ENCODE results near the gene NADSYN1.
A peak's percentile ranks its signal among the peaks of the same experiment; 100 is the strongest.

NADSYN1 gene

GRCh38 chr11:71448257-71449171 lies 4.5 kb upstream of the NADSYN1 start, which contains the start of gene DHCR7:
Gene DHCR7 (minus strand): TSS chr11:71448393. CDS start chr11:71444952, 3,441 bp downstream.
- Histone ChIP-seq H3K4me3 (peak within 1 kb of the TSS; percentile 54 to 78 (median 63)), H3K27ac (peak within 1 kb of the TSS in 20 of 21 experiments; percentile 39 to 85 (median 70))

- H3K4me3 ChIP-seq, result peak overlapping the region in 2 of 7 experiments; percentile 54 to 63
- H3K27ac ChIP-seq, result peak overlapping the region in 8 of 21 experiments; percentile 1 to 85 (median 80)
These were observed 3.4 kb upstream of the NADSYN1 start for GRCh38 chr11:71449596-71449995.

- Histone ChIP-seq H3K4me3 (no peak overlapping the region), H3K27ac (peak overlapping the region in 2 of 21 experiments; percentile 32 to 79)
These were observed 2.5 kb upstream of the NADSYN1 start for GRCh38 chr11:71450507-71450906.

- H3K27ac ChIP-seq, result peak overlapping the region in 2 of 21 experiments; percentile 10 to 82
- no peak overlapping the region for H3K4me3 ChIP-seq
These were observed 2.1 kb upstream of the NADSYN1 start for GRCh38 chr11:71450939-71451338.

GRCh38 chr11:71451596-71452198 lies 1.3 kb upstream of the NADSYN1 start:
- peak overlapping the region in 12 of 21 experiments; percentile 10 to 89 (median 80) for H3K27ac ChIP-seq
- H3K4me3 ChIP-seq, result peak overlapping the region in 3 of 7 experiments; percentile 68 to 97 (median 87)

GRCh38 chr11:71452199-71453036 lies 585 bp upstream of the NADSYN1 start:
- peak overlapping the region; percentile 68 to 97 (median 81) for H3K4me3 ChIP-seq
- peak overlapping the region; percentile 15 to 89 (median 77) for H3K27ac ChIP-seq

- Histone ChIP-seq H3K4me3 (peak overlapping the region; percentile 68 to 97 (median 81)), H3K27ac (peak overlapping the region in 17 of 21 experiments; percentile 4 to 89 (median 83))
These were observed 908 bp downstream of the NADSYN1 start for GRCh38 chr11:71453918-71454304.

- Histone ChIP-seq H3K4me3 (peak overlapping the region in 2 of 7 experiments; percentile 81 to 87), H3K27ac (no peak overlapping the region)
These were observed 1.6 kb downstream of the NADSYN1 start for GRCh38 chr11:71454470-71455113.

GRCh38 chr11:71456294-71456693 lies 3.3 kb downstream of the NADSYN1 start:
- Histone ChIP-seq H3K27ac (no peak overlapping the region), H3K4me3 (no peak overlapping the region)

- H3K27ac ChIP-seq, result no peak overlapping the region
- H3K4me3 ChIP-seq, result no peak overlapping the region
These were observed 3.8 kb downstream of the NADSYN1 start for GRCh38 chr11:71456831-71457230.

- H3K27ac ChIP-seq, result peak overlapping the region in 2 of 21 experiments; percentile 22 to 25
These were observed 5.4 kb downstream of the NADSYN1 start for GRCh38 chr11:71458146-71459070.

GRCh38 chr11:71459076-71459766 lies 6.2 kb downstream of the NADSYN1 start:
- no peak overlapping the region for H3K4me3 ChIP-seq
- H3K27ac ChIP-seq, result no peak overlapping the region

More at GRCh38 chr11:71458146-71459070, 5.4 kb downstream of the NADSYN1 start:
- no peak overlapping the region for H3K4me3 ChIP-seq

GRCh38 chr11:71459767-71460320 lies 6.8 kb downstream of the NADSYN1 start:
- no peak overlapping the region for H3K27ac ChIP-seq
- H3K4me3 ChIP-seq, result no peak overlapping the region

- Histone ChIP-seq H3K4me3 (no peak overlapping the region), H3K27ac (no peak overlapping the region)
These were observed 8.7 kb downstream of the NADSYN1 start for GRCh38 chr11:71461696-71462095.

- no peak overlapping the region for H3K4me3 ChIP-seq
- no peak overlapping the region for H3K27ac ChIP-seq
These were observed 9.7 kb downstream of the NADSYN1 start for GRCh38 chr11:71462726-71463125.

GRCh38 chr11:71463331-71464211 lies 10.6 kb downstream of the NADSYN1 start:
- no peak overlapping the region for H3K27ac ChIP-seq

More at GRCh38 chr11:71463331-71464211, 10.6 kb downstream of the NADSYN1 start:
- no peak overlapping the region for H3K4me3 ChIP-seq
